Smooth muscle cell (in vitro differentiated cells): Measurements from ENCODE around the gene F12. TPM values are rescaled to one million over a fixed set of nuclear protein-coding genes. Genes with fewer than 3 reads are reported as not detected.

Source experiments
- DNase-seq: peaks from one replicate; lab custom pipeline; 2025; ENCODE audit not compliant: unreplicated experiment; lab: John Stamatoyannopoulos, UW
- H2AFZ ChIP-seq: fragments of 200-600 bp; sonication (generic); 2 replicates; pipeline ENCODE4 v1.6.0; 2016; ENCODE audit warnings: antibody characterized with exemption, low read depth, mild to moderate bottlenecking
- H3F3A ChIP-seq: fragments of 200-600 bp; sonication (generic); 2 replicates; pipeline ENCODE4 v1.6.0; 2017; ENCODE audit warnings: antibody characterized with exemption, low read depth
- H3K27ac ChIP-seq: fragments of 200-600 bp; sonication (generic); 2 replicates; pipeline ENCODE4 v1.5.1; 2016; ENCODE audit warnings: low read depth, mild to moderate bottlenecking
- H3K27me3 ChIP-seq: fragments of 200-600 bp; sonication (generic); 2 replicates; pipeline ENCODE4 v1.6.1; 2016; ENCODE audit warnings: low read depth, mild to moderate bottlenecking
- H3K36me3 ChIP-seq: fragments of 200-600 bp; sonication (generic); 2 replicates; pipeline ENCODE4 v1.5.1; 2016; ENCODE audit warnings: low read depth
- H3K4me1 ChIP-seq: fragments of 200-600 bp; sonication (generic); 2 replicates; pipeline ENCODE4 v1.5.1; 2016; ENCODE audit warnings: low read depth
- H3K4me2 ChIP-seq: fragments of 200-600 bp; sonication (generic); 2 replicates; pipeline ENCODE4 v1.6.0; 2016; ENCODE audit warnings: mild to moderate bottlenecking
- H3K4me3 ChIP-seq: fragments of 200-600 bp; sonication (generic); 2 replicates; pipeline ENCODE4 v1.5.1; 2016; ENCODE audit warnings: mild to moderate bottlenecking
- H3K79me2 ChIP-seq: fragments of 200-600 bp; sonication (generic); 2 replicates; pipeline ENCODE4 v1.6.0; 2016; ENCODE audit warnings: low read depth, mild to moderate bottlenecking
- H3K9ac ChIP-seq: fragments of 200-600 bp; sonication (generic); 2 replicates; pipeline ENCODE4 v1.6.0; 2016; ENCODE audit warnings: low read depth
- H3K9me3 ChIP-seq: fragments of 200-600 bp; sonication (generic); replicated peaks from 2 replicates; pipeline ENCODE4 v1.5.1; 2016; ENCODE audit warnings: low read depth
- H4K20me1 ChIP-seq: fragments of 200-600 bp; sonication (generic); 2 replicates; pipeline ENCODE4 v1.6.0; 2016; ENCODE audit warnings: low read depth
- CTCF ChIP-seq: fragments of 200-600 bp; sonication (generic); IDR thresholded peaks from 2 replicates; pipeline ENCODE4 v1.5.1; 2017; ENCODE audit warnings: borderline replicate concordance, mild to moderate bottlenecking, antibody characterized with exemption; ENCODE audit not compliant: insufficient read depth, poor library complexity, severe bottlenecking
- WGBS: methylation state at CpG from one replicate; pipeline ENCODE4 v1.1.7; 2016; ENCODE audit warnings: low lambda C conversion rate; 5-methylcytosine and 5-hydroxymethylcytosine counted together
- polyA plus RNA-seq: library from polyadenylated mRNA; unstranded; fragments of >200 nt; fragmentation: Nextera tagmentation; extraction: Ambion mirVana; gene quantifications from 2 replicates; pipeline ENCODE4 v1.2.1, GENCODE V29; 2016
- total RNA-seq: library from RNA; depleted of rRNA; stranded (reverse); fragments of >200 nt; gene quantifications from 2 replicates; pipeline ENCODE4 v1.2.3, GENCODE V29; 2014

F12 gene
- total and polyA plus RNA-seq, 2 experiments from 2014 or later: 3.6 to 15.0 TPM

GRCh38 chr5:177382423-177383029 is 26.8 kb downstream of the F12 start:
- H3K27ac ChIP-seq: no peak overlapping the region

GRCh38 chr5:177380805-177381126 is 28.6 kb downstream of the F12 start:
- no peak overlapping the region for H3K4me3 ChIP-seq
- no peaks in the 10 kb centered on the region for H3K36me3 ChIP-seq
- H4K20me1 ChIP-seq: no peaks in the 10 kb centered on the region
- H3K27me3 ChIP-seq: no peaks in the 10 kb centered on the region
- H3K9ac ChIP-seq: no peak overlapping the region
- no peak for DNase-seq
- no peak for TF ChIP-seq CTCF
- WGBS: 95% methylated on average over 6 of the region's 6 CpGs
- H3K79me2 ChIP-seq: no peaks in the 10 kb centered on the region
- H3K4me1 ChIP-seq: no peaks in the 10 kb centered on the region
- no peak overlapping the region for H2AFZ ChIP-seq
- no peaks in the 10 kb centered on the region for H3F3A ChIP-seq
- H3K4me2 ChIP-seq: no peak overlapping the region
- no peak overlapping the region for H3K27ac ChIP-seq
- H3K9me3 ChIP-seq: no peaks in the 10 kb centered on the region

More at GRCh38 chr5:177382423-177383029, 26.8 kb downstream of the F12 start:
- no peak overlapping the region for H3K4me2 ChIP-seq
- no peak overlapping the region for H2AFZ ChIP-seq
- no peak for TF ChIP-seq CTCF
- WGBS: 70% methylated on average over 11 of the region's 11 CpGs
- no peaks in the 10 kb centered on the region for H3K27me3 ChIP-seq
- no peaks in the 10 kb centered on the region for H3K36me3 ChIP-seq
- H4K20me1 ChIP-seq: no peaks in the 10 kb centered on the region
- H3K9ac ChIP-seq: no peak overlapping the region
- no peak for DNase-seq
- H3F3A ChIP-seq: no peaks in the 10 kb centered on the region
- no peak overlapping the region for H3K4me3 ChIP-seq
- no peaks in the 10 kb centered on the region for H3K9me3 ChIP-seq
- H3K4me1 ChIP-seq: no peaks in the 10 kb centered on the region
- no peaks in the 10 kb centered on the region for H3K79me2 ChIP-seq

GRCh38 chr5:177378884-177379883 is 30.2 kb downstream of the F12 start:
- WGBS: 58% methylated on average over 15 of the region's 15 CpGs
- Histone ChIP-seq H3K79me2 (no peaks in the 10 kb centered on the region), H3K4me2 (peak overlapping the region; percentile 37), H3K27ac (peak overlapping the region; percentile 67), H3K36me3 (no peaks in the 10 kb centered on the region), H3F3A (no peaks in the 10 kb centered on the region), H3K4me3 (no peak overlapping the region), H3K9me3 (no peaks in the 10 kb centered on the region), H3K9ac (no peak overlapping the region), H3K27me3 (no peaks in the 10 kb centered on the region), H4K20me1 (no peaks in the 10 kb centered on the region), H3K4me1 (no peaks in the 10 kb centered on the region), H2AFZ (peak overlapping the region; percentile 69)
- TF ChIP-seq CTCF: no peak
- no peak for DNase-seq
